OCI-LY1 (cell line): ENCODE data around the gene KLHL26.

Experiments
- H2AFZ ChIP-seq: fragments of 200-600 bp; sonication (generic), shearing (Covaris generic); 2 replicates; pipeline ENCODE4 v1.6.0; 2014; ENCODE audit warnings: antibody characterized with exemption, mild to moderate bottlenecking, low read length
- H3F3A ChIP-seq: fragments of 200-600 bp; sonication (generic), shearing (Covaris generic); 2 replicates; pipeline ENCODE4 v1.6.0; 2014; ENCODE audit warnings: mild to moderate bottlenecking, antibody characterized with exemption, low read length, moderate library complexity; ENCODE audit not compliant: insufficient read depth
- H3K27ac ChIP-seq: fragments of 200-600 bp; sonication (generic); 2 replicates; pipeline ENCODE4 v1.5.1; 2014; ENCODE audit warnings: low read length, mixed run types, mild to moderate bottlenecking, low read depth; ENCODE audit not compliant: poor library complexity, severe bottlenecking
- H3K27me3 ChIP-seq: fragments of 200-600 bp; sonication (generic); 2 replicates; pipeline ENCODE4 v1.6.0; 2014; ENCODE audit warnings: antibody characterized with exemption, mild to moderate bottlenecking, low read length, moderate library complexity; ENCODE audit not compliant: insufficient read depth
- H3K36me3 ChIP-seq: fragments of 200-600 bp; sonication (generic); 2 replicates; pipeline ENCODE4 v1.6.1; 2014; ENCODE audit warnings: mild to moderate bottlenecking, antibody characterized with exemption, low read length, moderate library complexity, mixed read lengths; ENCODE audit not compliant: insufficient read depth
- H3K4me1 ChIP-seq: fragments of 200-600 bp; sonication (generic); 2 replicates; pipeline ENCODE4 v1.5.1; 2014; ENCODE audit warnings: mild to moderate bottlenecking, low read length, moderate library complexity; ENCODE audit not compliant: insufficient read depth, severe bottlenecking
- H3K4me2 ChIP-seq: fragments of 200-600 bp; sonication (generic), shearing (Covaris generic); 2 replicates; pipeline ENCODE4 v1.6.1; 2014; ENCODE audit warnings: low read length
- H3K4me3 ChIP-seq: fragments of 200-600 bp; sonication (generic); 2 replicates; pipeline ENCODE4 v1.5.1; 2014; ENCODE audit warnings: low read length, low read depth, mild to moderate bottlenecking, mixed read lengths; ENCODE audit not compliant: poor library complexity, severe bottlenecking
- H3K79me2 ChIP-seq: fragments of 200-600 bp; shearing (Covaris generic); 2 replicates; pipeline ENCODE4 v1.6.1; 2016; ENCODE audit warnings: mixed run types, low read length, mixed read lengths; ENCODE audit not compliant: insufficient read depth
- H3K9ac ChIP-seq: fragments of 200-600 bp; sonication (generic), shearing (Covaris generic); 2 replicates; pipeline ENCODE4 v1.6.1; 2014; ENCODE audit warnings: mild to moderate bottlenecking, low read length, mixed read lengths
- H3K9me2 ChIP-seq: fragments of 200-600 bp; sonication (generic), shearing (Covaris generic); 2 replicates; pipeline ENCODE4 v1.6.1; 2014; ENCODE audit warnings: low read depth, mild to moderate bottlenecking, low read length, mixed read lengths
- H3K9me3 ChIP-seq: fragments of 200-600 bp; shearing (Covaris generic); 2 replicates; pipeline ENCODE4 v1.6.1; 2014; ENCODE audit warnings: low read length, mixed read lengths
- H4K20me1 ChIP-seq: fragments of 200-600 bp; sonication (generic), shearing (Covaris generic); 2 replicates; pipeline ENCODE4 v1.6.0; 2016; ENCODE audit warnings: mild to moderate bottlenecking, low read length; ENCODE audit not compliant: insufficient read depth
- EZH2 ChIP-seq: fragments of 200-600 bp; sonication (generic), shearing (Covaris generic); IDR thresholded peaks from 2 replicates; pipeline ENCODE4 v1.8.0; 2017; ENCODE audit warnings: borderline replicate concordance, mixed run types, mild to moderate bottlenecking, antibody characterized with exemption, low read length, moderate library complexity, mixed read lengths
- TF ChIP-seq, protein P1 (sequence below): fragments of 200-600 bp; sonication (generic), shearing (Covaris generic); IDR thresholded peaks from 2 replicates; pipeline ENCODE4 v1.5.1; 2017; ENCODE audit warnings: mild to moderate bottlenecking, antibody characterized with exemption, low read length, moderate library complexity, mixed read lengths

Gene KLHL26

GRCh38 chr19:18608805-18609716 lies 27.8 kb upstream of the KLHL26 start:
- H3K4me2 ChIP-seq: no peak overlapping the region
- H3K79me2 ChIP-seq: no peaks in the 10 kb centered on the region
- no peak overlapping the region for H2AFZ ChIP-seq
- H3K36me3 ChIP-seq: no peaks in the 10 kb centered on the region
- no peaks in the 10 kb centered on the region for H3K9me3 ChIP-seq
- H3F3A ChIP-seq: no peaks in the 10 kb centered on the region
- H3K4me1 ChIP-seq: no peaks in the 10 kb centered on the region
- H3K27ac ChIP-seq: no peak overlapping the region
- H3K4me3 ChIP-seq: no peak overlapping the region
- TF ChIP-seq, protein P1, sequence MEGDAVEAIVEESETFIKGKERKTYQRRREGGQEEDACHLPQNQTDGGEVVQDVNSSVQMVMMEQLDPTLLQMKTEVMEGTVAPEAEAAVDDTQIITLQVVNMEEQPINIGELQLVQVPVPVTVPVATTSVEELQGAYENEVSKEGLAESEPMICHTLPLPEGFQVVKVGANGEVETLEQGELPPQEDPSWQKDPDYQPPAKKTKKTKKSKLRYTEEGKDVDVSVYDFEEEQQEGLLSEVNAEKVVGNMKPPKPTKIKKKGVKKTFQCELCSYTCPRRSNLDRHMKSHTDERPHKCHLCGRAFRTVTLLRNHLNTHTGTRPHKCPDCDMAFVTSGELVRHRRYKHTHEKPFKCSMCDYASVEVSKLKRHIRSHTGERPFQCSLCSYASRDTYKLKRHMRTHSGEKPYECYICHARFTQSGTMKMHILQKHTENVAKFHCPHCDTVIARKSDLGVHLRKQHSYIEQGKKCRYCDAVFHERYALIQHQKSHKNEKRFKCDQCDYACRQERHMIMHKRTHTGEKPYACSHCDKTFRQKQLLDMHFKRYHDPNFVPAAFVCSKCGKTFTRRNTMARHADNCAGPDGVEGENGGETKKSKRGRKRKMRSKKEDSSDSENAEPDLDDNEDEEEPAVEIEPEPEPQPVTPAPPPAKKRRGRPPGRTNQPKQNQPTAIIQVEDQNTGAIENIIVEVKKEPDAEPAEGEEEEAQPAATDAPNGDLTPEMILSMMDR: no peak
- no peak for TF ChIP-seq EZH2
- no peaks in the 10 kb centered on the region for H4K20me1 ChIP-seq
- no peaks in the 10 kb centered on the region for H3K9me2 ChIP-seq
- peaks cover 23% of the 10 kb centered on the region for H3K27me3 ChIP-seq
- H3K9ac ChIP-seq: no peak overlapping the region

- Histone ChIP-seq H3F3A (no peaks in the 10 kb centered on the region), H3K27ac (no peak overlapping the region), H3K36me3 (no peaks in the 10 kb centered on the region), H3K79me2 (no peaks in the 10 kb centered on the region), H2AFZ (no peak overlapping the region), H3K9me2 (no peaks in the 10 kb centered on the region), H3K9ac (no peak overlapping the region), H3K4me1 (no peaks in the 10 kb centered on the region), H3K4me2 (no peak overlapping the region), H4K20me1 (no peaks in the 10 kb centered on the region), H3K9me3 (no peaks in the 10 kb centered on the region), H3K4me3 (no peak overlapping the region), H3K27me3 (peaks cover 17% of the 10 kb centered on the region)
- TF ChIP-seq, protein P1: no peak
- TF ChIP-seq EZH2: no peak
Measured at GRCh38 chr19:18609717-18610051, 27.1 kb upstream of the KLHL26 start.

DNA sequence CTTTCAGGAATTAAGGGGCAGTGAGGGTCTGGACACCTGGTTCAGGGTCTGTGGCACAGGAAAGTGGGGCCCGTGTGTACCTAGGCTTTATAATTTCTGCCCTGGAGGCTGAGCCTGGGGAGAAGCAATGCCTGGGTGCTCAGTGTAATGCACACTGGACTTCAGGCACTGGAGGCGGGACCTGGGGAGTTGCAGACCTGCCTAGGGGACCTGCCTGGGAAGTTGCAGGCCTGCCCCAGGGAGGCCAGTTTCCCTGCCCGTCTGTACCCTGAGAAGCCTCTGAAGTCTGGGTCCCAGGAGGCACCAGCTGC lies 26.6 kb upstream of the KLHL26 start:
- Histone ChIP-seq H2AFZ (no peak overlapping the region), H3K4me2 (no peak overlapping the region), H3K9me3 (no peaks in the 10 kb centered on the region), H3K4me1 (no peaks in the 10 kb centered on the region), H3K9ac (no peak overlapping the region), H3K9me2 (no peaks in the 10 kb centered on the region), H3K27ac (no peak overlapping the region), H3F3A (no peaks in the 10 kb centered on the region), H3K4me3 (no peak overlapping the region), H3K36me3 (no peaks in the 10 kb centered on the region), H3K79me2 (no peaks in the 10 kb centered on the region), H3K27me3 (peaks cover 17% of the 10 kb centered on the region), H4K20me1 (no peaks in the 10 kb centered on the region)
- TF ChIP-seq, protein P1: no peak
- no peak for TF ChIP-seq EZH2
